GM20000 (cell line): Measurements from ENCODE around the gene FLT3LG.

Experiments
- DNase-seq: peaks from one replicate; pipeline ENCODE4 v3.0.0; 2012; ENCODE audit warnings: low spot score
- CTCF ChIP-seq: IDR thresholded peaks from 2 replicates; pipeline ENCODE4 v1.5.1; 2012; ENCODE audit warnings: mild to moderate bottlenecking, control low read depth; ENCODE audit errors: extremely low read depth, missing control alignments

Gene FLT3LG

GRCh38 chr19:49430172-49430677 is 43.8 kb upstream of the FLT3LG start:
- no peak for DNase-seq
- no peak for TF ChIP-seq CTCF

GRCh38 chr19:49430678-49431329 is 43.2 kb upstream of the FLT3LG start:
- TF ChIP-seq CTCF: peak; percentile 32
- DNase-seq: no peak

- no peak for DNase-seq
- TF ChIP-seq CTCF: no peak
These were observed 42.7 kb upstream of the FLT3LG start for GRCh38 chr19:49431330-49431749.

GRCh38 chr19:49432141-49433073 is 41.6 kb upstream of the FLT3LG start:
- TF ChIP-seq CTCF: no peak
- no peak for DNase-seq

- TF ChIP-seq CTCF: no peak
- DNase-seq: no peak
These were observed 40.6 kb upstream of the FLT3LG start for GRCh38 chr19:49433240-49433901.

GRCh38 chr19:49434907-49435583 is 39.0 kb upstream of the FLT3LG start:
- no peak for DNase-seq
- no peak for TF ChIP-seq CTCF
